DMS114 treated with DMSO at 0.1 percent for 48 hours (cell line): Measurements from ENCODE around the gene TST.
"Not testable (repeated sequence)": the region's sequence is repeated elsewhere in the genome, so short reads cannot be mapped to it uniquely, and the experiment has no call there.

Source experiments
- DNase-seq: peaks from one replicate; lab custom pipeline; 2025; ENCODE audit not compliant: unreplicated experiment; lab: John Stamatoyannopoulos, UW

TST gene

GRCh38 chr22:37016134-37016910 lies 2.9 kb downstream of the TST start:
- no peak for DNase-seq

GRCh38 chr22:37015587-37015878 lies 3.7 kb downstream of the TST start:
- DNase-seq, result no peak

DNA sequence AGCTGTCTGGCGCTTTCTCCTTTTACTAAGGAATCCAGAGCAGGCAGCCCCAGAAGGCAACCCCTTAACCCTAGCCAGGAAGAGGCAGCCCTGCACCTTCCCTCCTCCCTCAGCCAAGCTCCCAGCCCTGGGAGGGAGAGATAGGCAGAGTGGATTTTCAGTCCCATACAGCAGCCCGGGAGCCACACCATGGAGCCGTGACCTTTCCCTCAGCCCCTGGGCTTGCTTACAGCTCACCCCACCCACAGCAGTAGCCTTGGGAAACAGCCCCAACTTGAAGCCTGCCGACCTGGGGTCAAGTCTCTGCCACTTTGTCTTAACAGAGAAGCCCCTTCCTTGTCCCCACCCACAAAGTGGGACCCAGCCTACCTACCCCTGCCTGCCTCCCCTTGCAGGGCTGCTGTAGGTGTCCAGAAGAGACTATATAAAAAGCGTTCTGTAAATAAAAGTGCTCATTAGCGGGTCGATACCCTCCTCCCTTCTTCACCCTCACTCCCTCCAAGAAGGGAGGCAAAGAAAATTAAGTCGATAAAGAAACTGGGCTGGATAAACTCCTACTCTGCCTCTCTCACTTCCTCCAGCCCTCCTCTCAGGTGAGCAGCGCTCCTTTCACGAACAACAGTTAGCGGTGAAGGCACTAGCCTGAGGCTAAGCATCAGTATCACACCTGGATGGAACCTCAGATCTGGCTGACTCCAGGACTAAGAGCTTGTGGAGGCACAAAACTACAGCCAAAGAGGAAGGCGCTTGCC lies 4.2 kb downstream of the TST start:
- DNase-seq, result no peak

GRCh38 chr22:37014415-37014806 lies 4.8 kb downstream of the TST start:
- DNase-seq, result no peak

DNA sequence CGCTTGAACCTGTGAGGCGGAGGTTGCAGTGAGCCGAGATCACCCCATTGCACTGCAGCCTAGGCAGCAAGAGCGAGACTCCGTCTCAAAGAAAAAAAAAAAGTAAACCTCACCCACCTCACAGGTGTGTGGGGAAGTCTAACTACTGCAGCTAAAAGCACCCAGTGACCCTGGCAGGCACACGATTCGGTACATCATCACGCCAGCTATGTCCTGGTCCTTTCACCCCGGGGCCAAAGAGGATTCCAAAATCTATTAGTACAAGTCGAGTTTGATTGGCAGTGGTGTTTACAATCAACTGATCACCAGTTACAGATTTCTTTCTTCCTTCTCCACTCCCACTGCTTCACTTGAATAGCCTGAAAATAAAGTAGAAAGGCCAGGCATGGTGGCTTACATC lies 6.3 kb downstream of the TST start:
- no peak for DNase-seq

DNA sequence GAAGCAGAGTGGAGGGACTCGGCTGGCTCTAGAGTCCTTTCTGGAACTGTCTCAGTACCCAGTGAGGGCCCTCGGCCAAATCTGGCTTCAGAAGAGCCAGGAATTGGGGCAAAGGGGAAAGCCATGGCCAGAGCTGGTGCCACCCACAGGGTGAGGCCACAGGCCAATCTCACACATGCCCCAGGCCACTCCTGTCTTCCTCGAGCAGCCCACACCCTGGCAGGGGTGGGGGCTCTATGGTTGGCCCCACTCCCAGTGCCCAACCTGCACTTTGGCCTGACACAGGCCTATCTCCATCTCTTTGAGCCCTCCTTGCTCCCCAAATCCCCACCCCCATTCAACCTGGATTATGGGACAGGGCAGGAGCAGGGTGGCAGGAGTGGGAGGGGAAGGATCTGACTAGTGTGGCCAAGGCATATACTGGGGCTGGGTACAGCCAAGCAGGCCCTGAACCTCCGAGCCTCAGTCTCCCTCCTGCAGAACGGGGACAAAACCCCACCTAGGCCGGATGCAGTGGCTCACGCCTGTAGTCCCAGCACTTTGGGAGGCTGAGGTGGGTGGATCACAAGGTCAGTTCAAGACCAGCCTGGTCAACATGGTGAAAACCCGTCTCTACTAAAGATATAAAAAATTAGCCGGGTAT lies 6.9 kb downstream of the TST start:
- no peak for DNase-seq

DNA sequence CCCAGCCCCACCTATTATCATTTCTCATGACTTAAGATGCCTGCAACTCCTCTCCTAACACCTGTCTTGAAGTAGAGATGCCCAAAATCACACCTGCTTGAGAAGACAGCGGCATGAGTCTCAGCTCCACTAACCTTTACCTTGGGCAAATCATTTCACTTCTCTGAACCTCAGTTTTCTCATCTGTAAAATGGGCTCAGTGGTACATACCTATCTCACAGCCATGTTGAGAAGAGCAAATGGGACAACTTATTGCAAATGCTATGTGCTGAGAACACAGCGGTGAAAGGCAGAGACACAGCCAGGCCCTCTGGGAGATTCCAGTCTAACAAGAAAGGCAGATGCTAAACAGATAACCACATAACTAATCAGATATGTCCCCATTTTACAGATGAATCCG lies 7.8 kb downstream of the TST start:
- no peak for DNase-seq

- DNase-seq, result no peak
These were observed 8.3 kb downstream of the TST start for GRCh38 chr22:37010976-37011375.

- no peak for DNase-seq
These were observed 9.1 kb downstream of the TST start for GRCh38 chr22:37010174-37010573.

- no peak for DNase-seq
These were observed 9.8 kb downstream of the TST start for GRCh38 chr22:37009490-37009889.

DNA sequence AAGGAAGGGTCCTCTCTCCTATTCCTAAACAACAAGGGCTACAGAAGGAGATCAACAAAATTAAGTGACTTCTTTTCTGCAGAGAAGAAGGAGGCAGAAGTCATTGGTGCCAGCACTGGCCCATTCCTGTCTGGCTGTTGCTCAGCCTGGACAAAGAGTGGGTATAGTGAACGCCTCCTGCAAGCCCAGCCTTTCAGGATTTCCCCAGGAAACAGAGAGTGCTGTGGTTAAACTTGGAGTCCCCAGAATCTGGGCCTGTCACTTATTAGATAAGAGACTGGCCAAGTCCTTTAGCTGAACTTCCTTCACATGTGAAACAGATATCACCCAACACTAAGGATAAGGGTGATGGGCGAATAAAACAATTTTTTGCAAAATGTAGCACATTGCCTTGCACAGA lies 10.9 kb downstream of the TST start:
- no peak for DNase-seq

GRCh38 chr22:37007651-37008050 lies 11.6 kb downstream of the TST start:
- DNase-seq, result no peak

GRCh38 chr22:37002633-37003032 lies 16.6 kb downstream of the TST start:
- DNase-seq, result no peak

- DNase-seq, result no peak
These were observed 17.4 kb downstream of the TST start for GRCh38 chr22:37001826-37002225.

GRCh38 chr22:37000676-37001534 lies 18.3 kb downstream of the TST start:
- no peak for DNase-seq

GRCh38 chr22:36999463-36999862 lies 19.8 kb downstream of the TST start:
- no peak for DNase-seq

GRCh38 chr22:36998620-36999351 lies 20.5 kb downstream of the TST start:
- no peak for DNase-seq

DNA sequence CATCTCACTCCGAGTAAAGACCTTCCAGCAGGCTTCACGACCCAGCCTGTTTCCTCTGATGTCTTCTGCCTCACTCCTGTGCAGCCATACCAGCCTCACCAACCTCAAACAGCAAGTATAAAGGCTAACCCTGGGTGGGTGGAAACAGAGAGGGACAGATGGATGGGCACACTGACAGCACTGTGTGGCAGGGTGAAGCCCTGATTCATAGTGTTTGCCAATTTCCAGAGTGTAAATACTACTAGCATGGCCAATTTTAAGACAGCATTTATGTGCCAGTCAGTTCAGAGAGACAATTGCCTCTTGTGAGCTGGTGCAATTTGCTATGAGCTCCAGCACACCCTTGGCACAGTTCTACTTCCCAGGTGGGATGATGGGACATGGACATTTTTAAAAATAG lies 21.5 kb downstream of the TST start:
- DNase-seq, result no peak

DNA sequence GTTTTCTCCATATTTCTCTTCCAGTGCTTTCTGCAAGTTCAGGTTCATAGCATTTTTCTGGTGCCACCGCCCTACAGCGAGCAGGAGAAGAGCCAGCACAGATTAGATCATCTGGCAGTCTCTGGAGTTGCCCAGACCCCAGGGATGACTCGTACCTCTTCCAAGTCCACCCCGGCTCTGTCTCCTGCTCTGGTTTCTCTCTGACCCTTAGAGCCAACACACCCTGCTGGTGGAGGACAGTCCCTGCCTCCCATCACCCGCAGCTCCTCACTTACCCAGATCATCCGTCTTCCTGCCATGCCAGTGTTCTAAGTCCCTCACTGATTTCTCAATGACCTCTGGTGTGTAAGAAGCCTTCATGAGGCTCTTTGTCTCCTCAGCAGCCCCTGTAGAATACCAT lies 28.0 kb downstream of the TST start:
- no peak for DNase-seq

DNA sequence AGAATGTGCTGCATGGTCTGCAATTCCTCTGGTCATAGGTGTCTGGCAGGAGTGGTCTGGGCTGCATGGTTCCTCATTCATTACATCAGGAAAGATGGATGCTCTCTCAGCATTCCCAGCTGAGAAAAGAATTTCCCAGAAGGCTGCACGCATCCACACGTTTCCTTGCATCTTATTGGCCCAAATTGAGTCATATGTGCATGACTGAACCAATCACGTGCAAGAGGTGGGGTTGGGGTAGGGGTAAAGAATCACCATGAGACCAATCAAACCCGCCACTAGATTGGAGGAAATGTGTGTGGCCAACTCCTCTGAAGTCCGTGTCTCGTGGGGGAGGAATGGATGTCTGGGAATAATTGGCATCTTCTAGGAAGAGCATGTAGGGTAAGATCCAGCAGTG lies 28.8 kb downstream of the TST start:
- DNase-seq, result no peak

DNA sequence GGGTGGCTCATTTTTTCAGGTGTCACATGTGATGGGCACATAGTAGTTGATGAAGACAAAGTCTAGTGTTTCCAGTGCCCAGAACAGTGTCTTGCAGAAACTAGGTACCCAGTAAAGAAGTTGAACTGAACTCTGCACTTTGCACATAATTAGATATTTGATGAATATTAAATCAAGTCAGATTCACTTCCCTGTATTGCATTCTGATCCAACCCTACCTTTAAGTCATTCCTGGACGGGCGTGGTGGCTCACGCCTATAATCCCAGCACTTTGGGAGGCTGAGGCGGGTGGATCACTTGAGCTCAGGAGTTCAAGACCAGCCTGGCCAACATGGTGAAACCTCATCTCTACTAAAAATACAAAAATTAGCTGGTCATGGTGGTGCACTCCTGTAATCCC lies 30.2 kb downstream of the TST start:
- DNase-seq, result not testable (repeated sequence)
